H1 (cell line): ENCODE measurements around the gene PIK3C2G. TPM values are rescaled to one million over a fixed set of nuclear protein-coding genes. Genes with fewer than 3 reads are reported as not detected.

Experiments
- CTCF ChIA-PET: fragments of 300-600 bp; sonication (Branson Sonifier 250); formaldehyde crosslinking; loops from one replicate; lab custom pipeline; 2021; ENCODE audit not compliant: partially characterized antibody; lab: Charles Lee
- POLR2A ChIA-PET: fragments of 300-600 bp; sonication (Branson Sonifier 250); formaldehyde crosslinking; loops from one replicate; lab custom pipeline; 2021; ENCODE audit warnings: inconsistent platforms; ENCODE audit not compliant: partially characterized antibody; lab: Charles Lee
- DNase-seq, 2 experiments: peaks; one replicate each; pipeline versions ENCODE4 v3.0.0 to v3.0.0-alpha.2; 2010 to 2022; ENCODE audit warnings: low spot score in 2 of 2, low read depth in 1 of 2, mixed read lengths in 1 of 2
- FAIRE-seq: peaks from 2 replicates; lab custom pipeline; 2011; peaks lifted over from hg19 to GRCh38; lab: Jason Lieb, UNC
- H2AFZ ChIP-seq: 2 replicates; pipeline ENCODE4 v1.8.1; 2012; ENCODE audit warnings: low read length, inconsistent platforms
- H2AK5ac ChIP-seq: 2 replicates; pipeline ENCODE4 v1.6.1; 2013; ENCODE audit warnings: low read depth, low read length
- H2BK120ac ChIP-seq: replicated peaks from 2 replicates; pipeline ENCODE3; 2013; ENCODE audit warnings: low read depth, low read length, inconsistent platforms
- H2BK12ac ChIP-seq: 2 replicates; pipeline ENCODE4 v1.6.1; 2013; ENCODE audit warnings: low read depth, low read length
- H2BK15ac ChIP-seq: 2 replicates; pipeline ENCODE4 v1.6.1; 2013; ENCODE audit warnings: low read length
- H2BK20ac ChIP-seq: 2 replicates; pipeline ENCODE4 v1.6.1; 2013; ENCODE audit warnings: low read length
- H2BK5ac ChIP-seq: 2 replicates; pipeline ENCODE4 v1.6.1; 2013; ENCODE audit warnings: low read depth, low read length
- H3K14ac ChIP-seq: 2 replicates; pipeline ENCODE4 v1.6.1; 2013; ENCODE audit warnings: inconsistent platforms; ENCODE audit not compliant: insufficient read length
- H3K18ac ChIP-seq: 2 replicates; pipeline ENCODE4 v1.6.1; 2013; ENCODE audit warnings: low read length; ENCODE audit errors: extremely low read depth
- H3K23ac ChIP-seq: 2 replicates; pipeline ENCODE4 v1.6.1; 2013; ENCODE audit warnings: inconsistent platforms; ENCODE audit not compliant: insufficient read length
- H3K23me2 ChIP-seq: 2 replicates; pipeline ENCODE4 v1.6.1; 2013; ENCODE audit warnings: low read depth, low read length
- H3K27ac ChIP-seq: 2 replicates; pipeline ENCODE4 v1.6.1; 2011; ENCODE audit warnings: low read depth, low read length, inconsistent platforms
- H3K27me3 ChIP-seq, 4 experiments: replicated peaks in 1 of 4; 1 replicate in 1 of 4; 2 replicates in 3 of 4; pipeline versions ENCODE4 v1.6.1 to v1.8.1; 2011 to 2013; ENCODE audit warnings: low read length in 3 of 4, mild to moderate bottlenecking in 3 of 4, inconsistent platforms in 2 of 4, mixed read lengths in 2 of 4, moderate library complexity in 1 of 4; ENCODE audit not compliant: control insufficient read depth in 3 of 4, insufficient read depth in 3 of 4; ENCODE audit errors: extremely low read depth in 1 of 4
- H3K36me3 ChIP-seq, 4 experiments: 2 replicates each; pipeline versions ENCODE4 v1.6.1 to v1.8.1; 2011 to 2013; ENCODE audit warnings: mild to moderate bottlenecking in 4 of 4, low read length in 3 of 4, moderate library complexity in 2 of 4, control low read depth in 1 of 4, inconsistent platforms in 1 of 4; ENCODE audit not compliant: insufficient read depth in 4 of 4, control insufficient read depth in 2 of 4
- H3K4ac ChIP-seq: replicated peaks from 2 replicates; pipeline ENCODE3; 2013; ENCODE audit warnings: low read length, low read depth, mixed read lengths, inconsistent platforms; ENCODE audit not compliant: insufficient read length
- H3K4me1 ChIP-seq, 4 experiments: replicated peaks in 1 of 4; 1 replicate in 1 of 4; 2 replicates in 3 of 4; pipeline versions ENCODE4 v1.6.1 to v1.8.1; 2011 to 2013; ENCODE audit warnings: low read length in 3 of 4, inconsistent platforms in 2 of 4, mixed read lengths in 1 of 4; ENCODE audit not compliant: insufficient read depth in 4 of 4, control insufficient read depth in 3 of 4
- H3K4me2 ChIP-seq, 2 experiments: 2 replicates each; pipeline versions ENCODE4 v1.6.1 to v1.8.1; 2011 to 2013; ENCODE audit warnings: low read depth in 2 of 2, low read length in 2 of 2, control low read depth in 1 of 2, inconsistent platforms in 1 of 2, mild to moderate bottlenecking in 1 of 2; ENCODE audit not compliant: insufficient read depth in 1 of 2
- H3K4me3 ChIP-seq, 4 experiments: fragments of 200-600, 300-600 bp in 1 of 4; sonication (generic), shearing (Covaris generic), sonication (Bioruptor Twin) in 1 of 4; 2 replicates each; pipeline versions ENCODE4 v1.5.1 to v1.8.1; 2011 to 2016; ENCODE audit warnings: low read length in 4 of 4, low read depth in 3 of 4, control low read depth in 2 of 4, inconsistent platforms in 2 of 4, mild to moderate bottlenecking in 2 of 4, mixed read lengths in 1 of 4, moderate library complexity in 1 of 4; ENCODE audit not compliant: insufficient read depth in 2 of 4; ENCODE audit errors: extremely low read depth in 1 of 4
- H3K56ac ChIP-seq: replicated peaks from 2 replicates; pipeline ENCODE3; 2013; ENCODE audit warnings: low read depth, mild to moderate bottlenecking, mixed read lengths, low read length, inconsistent platforms; ENCODE audit not compliant: insufficient read length
- H3K79me1 ChIP-seq: 2 replicates; pipeline ENCODE4 v1.6.1; 2013; ENCODE audit warnings: low read depth, low read length, control low read depth
- H3K79me2 ChIP-seq, 2 experiments: 2 replicates each; pipeline versions ENCODE4 v1.6.1 to v1.8.1; 2012 to 2013; ENCODE audit warnings: low read length in 2 of 2, mild to moderate bottlenecking in 2 of 2, inconsistent platforms in 1 of 2; ENCODE audit not compliant: insufficient read depth in 2 of 2, control insufficient read depth in 1 of 2
- H3K9ac ChIP-seq, 4 experiments: replicated peaks in 1 of 4; 1 replicate in 1 of 4; 2 replicates in 3 of 4; pipeline versions ENCODE4 v1.6.1 to v1.8.1; 2011 to 2013; ENCODE audit warnings: low read depth in 3 of 4, low read length in 3 of 4, control low read depth in 2 of 4, mild to moderate bottlenecking in 2 of 4, moderate library complexity in 2 of 4, inconsistent platforms in 1 of 4; ENCODE audit errors: extremely low read depth in 1 of 4
- H3K9me3 ChIP-seq, 2 experiments: 2 replicates each; pipeline versions ENCODE4 v1.6.1 to v1.8.1; 2012 to 2013; ENCODE audit warnings: mild to moderate bottlenecking in 2 of 2, moderate library complexity in 2 of 2, control low read depth in 1 of 2, inconsistent platforms in 1 of 2, low read depth in 1 of 2, low read length in 1 of 2, mixed read lengths in 1 of 2; ENCODE audit not compliant: insufficient read depth in 2 of 2
- H4K20me1 ChIP-seq, 2 experiments: replicated peaks in 1 of 2; 2 replicates each; pipeline versions ENCODE3 to v1.8.1; 2011 to 2013; ENCODE audit warnings: inconsistent platforms in 2 of 2, low read length in 2 of 2, mild to moderate bottlenecking in 1 of 2; ENCODE audit not compliant: insufficient read depth in 2 of 2, control insufficient read depth in 1 of 2
- H4K5ac ChIP-seq: 2 replicates; pipeline ENCODE4 v1.6.1; 2013; ENCODE audit warnings: low read length, low read depth, mixed read lengths, inconsistent platforms; ENCODE audit not compliant: insufficient read length
- H4K8ac ChIP-seq: 2 replicates; pipeline ENCODE4 v1.8.0; 2013; ENCODE audit warnings: mild to moderate bottlenecking, moderate library complexity, low read length, inconsistent platforms; ENCODE audit not compliant: insufficient read depth; ENCODE audit errors: extremely low read depth
- H4K91ac ChIP-seq: replicated peaks from 2 replicates; pipeline ENCODE3; 2013; ENCODE audit warnings: low read length, mixed read lengths, inconsistent platforms; ENCODE audit not compliant: insufficient read length
- JUND ChIP-seq: IDR thresholded peaks from 2 replicates; pipeline ENCODE4 v1.6.1; 2011; ENCODE audit warnings: mild to moderate bottlenecking, improper control_type of control experiment, low read length
- KDM1A ChIP-seq: fragments of 200-600, 300-600 bp; sonication (generic); IDR thresholded peaks from 2 replicates; pipeline ENCODE4 v1.7.1; 2016; ENCODE audit warnings: mild to moderate bottlenecking, low read length, borderline replicate concordance
- MAX ChIP-seq: IDR thresholded peaks from 2 replicates; pipeline ENCODE4 v1.6.1; 2012; ENCODE audit warnings: inconsistent platforms
- POU5F1 ChIP-seq: IDR thresholded peaks from 2 replicates; pipeline ENCODE4 v1.6.1; 2011; ENCODE audit warnings: low read depth, mild to moderate bottlenecking, low read length, moderate library complexity
- RBBP5 ChIP-seq: IDR thresholded peaks from 2 replicates; pipeline ENCODE4 v1.7.1; 2012; ENCODE audit warnings: low read depth, mild to moderate bottlenecking, inconsistent platforms, low read length, moderate library complexity, borderline replicate concordance
- RXRA ChIP-seq: IDR thresholded peaks from 2 replicates; pipeline ENCODE4 v1.6.1; 2011; ENCODE audit warnings: low read depth, mild to moderate bottlenecking, low read length, moderate library complexity; ENCODE audit not compliant: insufficient read depth
- SIN3A ChIP-seq, 2 experiments: IDR thresholded peaks in 1 of 2; conservative IDR thresholded peaks in 1 of 2; 2 replicates each; pipeline ENCODE4 v1.6.1; 2011 to 2012; ENCODE audit warnings: low read length in 2 of 2, improper control_type of control experiment in 1 of 2, low read depth in 1 of 2, mild to moderate bottlenecking in 1 of 2
- SIRT6 ChIP-seq: IDR thresholded peaks from one replicate; pipeline ENCODE4 v1.7.1; 2012; ENCODE audit warnings: low read length, inconsistent platforms
- SP2 ChIP-seq: IDR thresholded peaks from 2 replicates; pipeline ENCODE4 v1.6.1; 2012; ENCODE audit warnings: mild to moderate bottlenecking, low read length, inconsistent platforms
- SP4 ChIP-seq: IDR thresholded peaks from 2 replicates; pipeline ENCODE4 v1.6.1; 2012; ENCODE audit warnings: low read length, inconsistent platforms
- SUZ12 ChIP-seq: fragments of 200-600 bp; sonication (generic); IDR thresholded peaks from 2 replicates; pipeline ENCODE4 v1.6.1; 2012; ENCODE audit warnings: mild to moderate bottlenecking, inconsistent platforms, low read length, moderate library complexity, mixed read lengths
- ZNF274 ChIP-seq: IDR thresholded peaks from 2 replicates; pipeline ENCODE4 v1.7.0; 2012; ENCODE audit warnings: low read length, borderline replicate concordance; ENCODE audit errors: extremely low read depth
- WGBS, 2 experiments: shearing (Covaris generic) in 1 of 2; methylation state at CpG; one replicate each; pipeline versions ENCODE4 v1.1.6 to v1.1.7; 2013 to 2015; ENCODE audit warnings: low lambda C conversion rate in 2 of 2, mixed read lengths in 2 of 2, inconsistent platforms in 1 of 2, low coverage in 1 of 2, missing lambda C conversion rate in 1 of 2; ENCODE audit not compliant: insufficient replicate concordance in 2 of 2, insufficient coverage in 1 of 2, insufficient read length in 1 of 2; ENCODE audit errors: extremely low coverage in 1 of 2, missing lambda C conversion rate in 1 of 2; 5-methylcytosine and 5-hydroxymethylcytosine counted together
- polyA plus RNA-seq, 7 experiments: library from polyadenylated mRNA; depleted of rRNA in 3 of 7; stranded (reverse) in 5 of 7; unstranded in 2 of 7; fragments of >200 nt in 5 of 7; fragments of 200-250 nt in 2 of 7; gene quantifications; 1 replicate in 5 of 7; 2 replicates in 1 of 7; 4 replicates in 1 of 7; pipeline versions ENCODE4 v1.2.1 to v1.2.3, GENCODE V29; 2011 to 2013; ENCODE audit warnings: missing spikeins in 2 of 7, mixed read lengths in 2 of 7
- total RNA-seq: library from RNA; stranded (reverse); fragmentation: NEBNext Ultra II Directional; extraction: Animal tissue kit (Norgen Biotek cat#: 25700); gene quantifications from 2 replicates; pipeline ENCODE4 v1.2.1, GENCODE V29; 2021

The PIK3C2G gene
- total and polyA plus RNA-seq, 2 of the 8 experiments (the other 6 are each of a cell fraction or from before 2014, with no cell fraction given) = not detected

GRCh38 chr12:18570543-18570942 lies 309.2 kb downstream of the PIK3C2G start:
- H3K56ac ChIP-seq = no peak overlapping the region
- H3K79me1 ChIP-seq = no peaks in the 10 kb centered on the region
- no peak overlapping the region for H2BK15ac ChIP-seq
- no peak overlapping the region for H3K4me3 ChIP-seq
- no peak overlapping the region for H4K8ac ChIP-seq
- 90% methylated on average over 4 of the region's 4 CpGs; no CpG with 5 or more reads in 1 of the 2 experiments for WGBS, 2 experiments
- H4K91ac ChIP-seq = no peak overlapping the region
- H2BK12ac ChIP-seq = no peak overlapping the region
- FAIRE-seq (no peak), DNase-seq (no peak)
- H3K18ac ChIP-seq = no peak overlapping the region
- H4K5ac ChIP-seq = no peak overlapping the region
- no peaks in the 10 kb centered on the region for H3K4me1 ChIP-seq
- TF ChIP-seq MAX (no peak), RXRA (no peak), SP4 (no peak), JUND (no peak), POU5F1 (no peak), SIRT6 (no peak), KDM1A (no peak), ZNF274 (no peak), SIN3A (conservative IDR thresholded peaks at IDR 0.05 in 1 of 2, IDR thresholded peaks at IDR 0.05 in 1 of 2; ENCODE audit: low read depth in 1 of 2, low read length in 2 of 2) (no peak), SP2 (no peak), RBBP5 (no peak), SUZ12 (no peak)
- no peak overlapping the region for H3K23ac ChIP-seq
- H3K9me3 ChIP-seq = no peaks in the 10 kb centered on the region; a peak in 1 of 4 replicates
- H2BK20ac ChIP-seq = no peak overlapping the region
- no peak overlapping the region for H2AK5ac ChIP-seq
- H3K14ac ChIP-seq = no peak overlapping the region
- no peak overlapping the region for H3K27ac ChIP-seq
- no peak overlapping the region for H3K4ac ChIP-seq
- H2BK5ac ChIP-seq = no peak overlapping the region
- H3K36me3 ChIP-seq = no peaks in the 10 kb centered on the region
- H3K9ac ChIP-seq = no peak overlapping the region
- H2BK120ac ChIP-seq = no peak overlapping the region
- no peaks in the 10 kb centered on the region for H4K20me1 ChIP-seq
- H2AFZ ChIP-seq = no peak overlapping the region
- H3K4me2 ChIP-seq = no peak overlapping the region
- no peaks in the 10 kb centered on the region for H3K79me2 ChIP-seq
- H3K23me2 ChIP-seq = no peaks in the 10 kb centered on the region
- ChIA-PET CTCF (no interaction called here), POLR2A (no interaction called here)
- H3K27me3 ChIP-seq = no peaks in the 10 kb centered on the region
